ENCODE measurements around the gene XCL1. TPM values are rescaled to one million over a fixed set of nuclear protein-coding genes. Genes with fewer than 3 reads are reported as not detected.

Gene XCL1
- polyA plus RNA-seq, 1 donor from 2014 or later, result 2.3 TPM

Other genes starting within 250 kb of the XCL1 start
- gene XCL2, start 32.6 kb upstream of the XCL1 start, polyA plus RNA-seq, result not detected in 2 replicates
- not detected in 2 replicates for gene DPT, start 152.6 kb downstream of the XCL1 start, polyA plus RNA-seq

All from neural cell (in vitro differentiated cells).